Suppressor macrophage treated with lipopolysaccharide for 4 hours (primary cell): ENCODE data around the gene OR1D5.
"Not testable (repeated sequence)": the region's sequence is repeated elsewhere in the genome, so short reads cannot be mapped to it uniquely, and the experiment has no call there.

Source experiments
- DNase-seq: peaks from one replicate; pipeline ENCODE4 v3.0.0-alpha.2; 2020

Gene OR1D5

DNA sequence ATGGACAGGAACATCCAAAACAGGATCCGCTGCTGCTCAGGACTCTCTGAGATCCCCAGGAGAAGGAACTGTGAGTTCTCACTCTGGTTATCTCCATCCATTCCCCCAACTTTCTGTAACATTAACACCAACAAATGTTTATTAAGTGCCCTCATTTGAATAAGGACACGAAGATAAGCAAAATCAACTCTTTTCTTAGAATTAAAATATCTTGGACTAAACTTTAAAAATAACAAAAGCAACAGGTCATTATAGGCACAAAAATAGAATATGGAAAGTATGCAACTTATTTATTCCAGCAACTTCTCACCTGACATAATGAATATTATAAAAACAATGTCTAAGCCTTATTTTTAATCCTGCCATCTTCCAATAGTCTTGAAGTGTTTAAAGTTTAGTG lies at the start of gene OR1D5:
TSS of gene OR1D5 (minus strand) at position 101 of the 400 bp plus-strand sequence. CDS start at position 101, 0 bp downstream.
- not testable (repeated sequence) for DNase-seq

GRCh38 chr17:3104322-3104721 lies 40.9 kb upstream of the OR1D5 start, which contains the start of gene OR1D2:
Gene OR1D2, minus strand, starts transcription at chr17:3104422. Its CDS starts 11,426 bp downstream, at chr17:3092996.
- DNase-seq = no peak

- not testable (repeated sequence) for DNase-seq
Observed at GRCh38 chr17:3073850-3074249, 10.4 kb upstream of the OR1D5 start.

GRCh38 chr17:3065192-3065591 lies 1.8 kb upstream of the OR1D5 start:
- DNase-seq = peak; percentile 59

- not testable (repeated sequence) for DNase-seq
Observed at GRCh38 chr17:3062824-3063377, 506 bp downstream of the OR1D5 start.

GRCh38 chr17:3054868-3055267 lies 8.5 kb downstream of the OR1D5 start:
- not testable (repeated sequence) for DNase-seq

DNA sequence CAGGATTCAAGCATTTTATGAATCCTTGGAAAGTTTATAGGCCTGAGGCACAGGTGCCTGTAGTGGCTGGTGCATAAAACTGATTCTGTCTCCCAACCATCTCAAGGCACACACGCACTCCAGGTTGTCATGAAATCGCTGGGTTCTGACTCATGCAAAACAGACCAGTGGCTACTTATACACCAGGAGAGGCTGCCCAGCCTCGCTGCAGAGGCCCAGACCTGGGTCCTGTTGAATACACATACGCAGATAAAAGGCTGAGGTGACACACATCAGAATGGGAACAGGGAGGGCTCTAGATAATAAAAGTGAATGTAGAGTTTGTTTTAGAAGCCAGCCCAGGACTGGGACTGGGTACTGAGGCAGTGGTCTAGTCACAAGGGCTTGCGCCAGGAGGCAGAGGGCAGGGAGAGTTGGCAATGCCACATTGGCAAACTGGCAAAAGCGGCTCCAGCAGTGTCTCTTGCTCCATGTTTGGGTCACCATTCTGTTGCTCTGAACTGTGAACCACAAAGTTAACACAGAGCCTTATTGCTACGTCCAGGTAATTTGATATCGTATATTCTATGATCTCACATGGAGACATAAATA lies 13.6 kb downstream of the OR1D5 start:
- no peak for DNase-seq

- peak; percentile 98 for DNase-seq
Observed at GRCh38 chr17:3048727-3049471, 14.5 kb downstream of the OR1D5 start.

GRCh38 chr17:3046753-3047152 lies 16.7 kb downstream of the OR1D5 start:
- no peak for DNase-seq

GRCh38 chr17:3043737-3044365 lies 19.6 kb downstream of the OR1D5 start:
- DNase-seq = peak; percentile 19

GRCh38 chr17:3040882-3041281 lies 22.5 kb downstream of the OR1D5 start:
- no peak for DNase-seq

DNA sequence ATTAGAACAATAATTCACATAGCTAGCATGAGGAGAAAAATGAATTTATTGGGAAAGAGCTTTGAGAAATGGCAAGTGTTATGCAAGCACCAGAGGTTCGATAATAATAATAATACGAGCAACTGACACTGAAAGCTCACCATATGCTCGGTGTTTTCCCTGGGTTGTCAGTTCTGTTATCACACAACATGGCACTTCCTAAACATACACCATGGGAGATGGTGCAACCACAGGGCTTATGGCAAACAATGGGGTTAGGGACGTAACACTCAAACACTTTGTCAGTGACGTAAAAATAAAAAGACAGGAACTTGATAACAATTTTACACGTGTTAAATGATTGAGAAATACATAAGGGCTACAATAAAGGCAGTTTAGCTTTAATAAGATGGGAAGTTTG lies 23.7 kb downstream of the OR1D5 start:
- peak; percentile 74 for DNase-seq

DNA sequence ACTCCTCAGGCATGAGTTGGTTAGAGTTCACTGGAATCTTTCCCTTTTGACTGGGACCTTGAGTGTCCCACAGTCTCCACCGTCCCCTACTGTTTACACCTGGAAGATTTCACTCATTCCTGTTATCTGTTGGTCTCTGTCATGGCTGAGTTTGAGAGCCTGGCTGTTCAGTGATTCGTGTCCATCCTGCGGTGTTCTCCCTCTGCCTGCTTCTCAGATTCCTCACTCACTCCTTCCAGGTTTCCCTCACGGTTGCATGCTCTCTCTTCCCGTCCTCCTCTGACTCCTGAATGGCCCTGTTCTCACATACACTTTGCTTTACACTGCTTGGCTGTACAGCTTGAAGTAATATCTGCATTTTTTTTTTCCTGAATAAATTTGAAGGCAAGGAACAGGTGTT lies 24.5 kb downstream of the OR1D5 start:
- no peak for DNase-seq

DNA sequence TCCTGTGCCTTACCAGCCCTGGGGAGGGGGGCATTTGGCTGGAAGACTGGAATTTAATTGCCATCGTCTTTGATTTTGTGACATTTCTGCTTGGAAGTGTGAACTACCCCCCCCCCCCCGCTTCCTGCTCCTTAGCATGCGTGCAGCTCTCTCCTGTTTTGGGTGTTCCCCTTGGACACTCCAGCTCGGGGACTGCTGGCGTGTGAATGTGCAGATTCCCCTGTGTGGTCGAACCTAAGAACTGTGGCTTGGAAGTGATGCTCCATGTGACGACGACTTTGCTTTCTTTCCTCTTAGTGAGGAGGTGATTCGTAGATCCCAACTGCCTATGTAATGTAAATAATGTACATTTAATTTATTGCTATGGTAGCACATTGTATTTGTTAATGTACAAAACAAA lies 26.1 kb downstream of the OR1D5 start:
- DNase-seq = no peak

DNA sequence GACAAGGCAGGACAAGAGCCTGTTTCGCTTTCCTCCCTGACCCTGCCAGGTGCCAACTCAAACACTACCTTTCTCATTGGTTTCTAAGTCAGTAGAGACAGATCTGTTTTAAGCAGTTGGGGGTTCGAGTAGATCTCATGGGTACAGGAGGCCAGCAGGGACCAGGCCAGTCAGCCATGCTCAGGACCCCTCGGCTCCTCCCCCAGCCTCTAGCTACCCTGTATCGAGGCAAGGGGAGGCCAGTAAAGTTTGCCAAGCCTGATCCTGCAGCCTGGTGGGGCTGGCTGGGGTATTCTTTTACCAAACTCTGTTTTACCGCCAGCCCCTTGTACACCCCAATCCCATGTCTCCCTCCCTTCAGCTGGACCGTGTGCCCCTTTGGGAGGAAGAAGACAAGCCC lies 26.6 kb downstream of the OR1D5 start:
- no peak for DNase-seq

DNA sequence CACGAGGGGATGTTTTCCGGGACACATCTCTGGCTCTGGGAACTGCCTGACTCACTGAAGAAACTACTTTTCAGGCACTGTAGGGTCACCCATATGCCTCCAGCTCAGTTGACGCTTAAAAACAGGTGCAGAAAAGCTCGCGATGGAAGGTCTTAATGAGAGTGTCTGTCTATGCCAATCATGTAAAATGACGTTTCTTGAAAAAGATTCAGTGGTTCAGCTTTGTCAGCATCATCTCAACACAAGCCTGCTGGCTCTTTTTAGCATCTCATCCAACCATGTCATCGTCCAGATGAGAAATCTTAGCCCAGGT lies 27.5 kb downstream of the OR1D5 start:
- no peak for DNase-seq

- DNase-seq = no peak
Observed at GRCh38 chr17:3035256-3035967, 28.0 kb downstream of the OR1D5 start.

- DNase-seq = no peak
Observed at GRCh38 chr17:3034578-3034920, 28.9 kb downstream of the OR1D5 start.

DNA sequence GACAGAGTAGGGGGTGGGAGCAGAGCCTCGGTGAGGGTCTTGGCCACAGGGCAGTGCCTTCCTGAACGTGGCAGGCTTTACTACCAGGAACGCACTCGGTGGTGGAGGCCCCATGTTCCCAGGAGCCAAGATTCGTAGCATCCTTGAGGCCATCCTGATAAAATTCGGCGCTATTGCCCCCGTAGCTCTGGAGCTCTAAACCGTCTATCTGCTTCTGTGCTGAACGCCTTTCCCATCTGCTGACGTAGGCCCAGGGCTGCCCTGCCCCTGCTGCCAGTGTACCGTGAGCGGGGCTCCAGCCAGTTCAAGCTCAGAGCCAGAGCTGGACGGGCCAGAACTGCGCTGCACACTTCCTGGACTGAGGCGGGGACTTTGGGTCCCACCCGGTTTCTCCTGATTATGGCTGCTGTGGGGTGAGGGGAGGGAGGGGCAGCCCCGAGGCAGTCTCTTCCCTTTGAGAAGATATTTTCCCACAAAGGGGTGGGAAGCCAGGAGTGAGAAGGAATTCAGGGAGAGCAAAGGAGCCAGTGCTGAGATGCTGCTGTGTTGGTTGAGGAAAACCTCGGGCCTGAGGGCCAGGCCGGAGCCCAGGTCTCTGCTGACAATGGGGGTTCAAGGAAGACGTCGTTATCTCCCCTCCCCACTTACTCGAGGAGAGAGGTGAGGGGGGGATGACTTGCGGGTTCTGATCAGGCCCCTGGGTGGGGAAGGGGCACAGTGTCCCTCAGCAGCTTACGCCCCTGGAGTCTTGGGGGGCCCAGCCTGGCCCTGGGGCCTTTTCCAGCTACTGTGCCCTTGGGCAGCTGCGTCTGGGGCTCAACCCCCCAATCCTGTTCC lies 29.4 kb downstream of the OR1D5 start:
- no peak for DNase-seq

GRCh38 chr17:3033248-3033640 lies 30.2 kb downstream of the OR1D5 start:
- no peak for DNase-seq

DNA sequence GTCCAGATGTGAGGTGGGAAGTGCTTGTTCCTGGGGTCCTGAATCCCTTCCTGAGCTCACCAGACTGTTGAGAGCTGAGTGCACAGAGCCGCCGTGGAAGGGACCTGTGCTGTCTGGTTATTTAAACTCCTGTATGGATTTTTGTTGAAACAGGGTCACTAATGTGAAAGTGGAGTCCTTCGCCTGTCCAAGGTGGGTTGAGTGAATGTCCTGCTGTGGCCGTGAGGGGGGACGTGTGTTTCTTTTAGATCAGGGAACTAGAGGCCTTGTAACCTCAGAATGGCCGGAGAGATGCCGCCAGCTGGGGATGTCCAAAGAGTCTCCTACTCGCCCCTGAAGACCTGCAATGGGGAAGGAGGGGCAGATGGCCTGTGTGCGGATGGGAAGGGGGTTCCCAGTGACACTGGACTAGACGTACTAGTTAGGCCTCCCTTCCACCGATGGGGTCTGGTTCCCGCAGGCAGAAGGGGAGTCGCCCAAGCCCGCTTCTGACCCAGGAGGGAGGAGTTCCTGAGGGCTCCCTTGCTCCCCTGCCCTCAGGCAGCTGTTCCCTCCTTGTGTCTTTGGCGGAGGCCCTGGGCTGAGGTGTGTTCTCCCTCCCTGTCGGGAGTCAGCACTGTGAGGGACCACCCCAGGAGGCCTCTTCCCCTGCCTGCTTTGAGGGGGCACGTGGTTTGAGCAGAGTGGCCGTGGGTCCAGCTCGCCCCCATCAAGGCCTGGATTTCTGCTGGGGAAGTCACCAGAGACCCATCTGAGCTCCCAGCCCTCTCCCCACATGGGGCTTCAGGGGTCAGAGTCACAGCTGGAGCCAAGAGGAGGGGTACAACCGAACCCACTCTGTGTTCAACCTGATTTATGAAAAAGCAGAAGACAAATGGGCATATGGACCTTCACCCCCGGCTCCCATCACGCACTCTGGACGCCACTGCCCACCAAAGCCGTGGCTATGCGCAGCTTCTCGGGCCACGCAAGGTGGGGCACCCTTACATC lies 30.9 kb downstream of the OR1D5 start:
- no peak for DNase-seq
